Neural progenitor cell (in vitro differentiated cells): ENCODE measurements around the gene HECTD4. TPM values are rescaled to one million over a fixed set of nuclear protein-coding genes. Genes with fewer than 3 reads are reported as not detected.

Source experiments
- DNase-seq: peaks from one replicate; pipeline ENCODE4 v3.0.0-alpha.2; 2016; ENCODE audit warnings: low spot score
- H2AFZ ChIP-seq: fragments of 200-600 bp; sonication (generic); replicated peaks from 2 replicates; pipeline ENCODE4 v1.6.1; 2016; ENCODE audit warnings: antibody characterized with exemption
- H3F3A ChIP-seq: fragments of 200-600 bp; sonication (generic); 2 replicates; pipeline ENCODE4 v1.6.1; 2016; ENCODE audit warnings: antibody characterized with exemption, low read depth
- H3K27ac ChIP-seq: fragments of 200-600 bp; sonication (generic); 2 replicates; pipeline ENCODE4 v1.5.1; 2016; ENCODE audit warnings: mild to moderate bottlenecking
- H3K27me3 ChIP-seq: fragments of 200-600 bp; sonication (generic); 2 replicates; pipeline ENCODE4 v1.6.1; 2016; ENCODE audit warnings: mild to moderate bottlenecking, moderate library complexity
- H3K36me3 ChIP-seq: fragments of 200-600 bp; sonication (generic); 2 replicates; pipeline ENCODE4 v1.5.1; 2016
- H3K4me1 ChIP-seq: fragments of 200-600 bp; sonication (generic); 2 replicates; pipeline ENCODE4 v1.6.1; 2016; ENCODE audit warnings: mixed run types
- H3K4me2 ChIP-seq: fragments of 200-600 bp; sonication (generic); 2 replicates; pipeline ENCODE4 v1.6.1; 2016
- H3K4me3 ChIP-seq: fragments of 200-600 bp; sonication (generic); 2 replicates; pipeline ENCODE4 v1.5.1; 2016
- H3K79me2 ChIP-seq: fragments of 200-600 bp; sonication (generic); 2 replicates; pipeline ENCODE4 v1.6.1; 2016; ENCODE audit warnings: low read depth
- H3K9ac ChIP-seq: fragments of 200-600 bp; sonication (generic); 2 replicates; pipeline ENCODE4 v1.6.1; 2016
- H3K9me3 ChIP-seq: fragments of 200-600 bp; sonication (generic); 2 replicates; pipeline ENCODE4 v1.5.1; 2016; ENCODE audit warnings: low read depth
- H4K20me1 ChIP-seq: fragments of 200-600 bp; sonication (generic); 2 replicates; pipeline ENCODE4 v1.6.1; 2016; ENCODE audit warnings: low read depth
- H3K27ac Mint-ChIP-seq: 3 replicates; pipeline ENCODE4 v1.8.0; 2021; ENCODE audit warnings: mixed read lengths
- H3K27me3 Mint-ChIP-seq: 2 replicates; pipeline ENCODE4 v1.8.0; 2022; ENCODE audit warnings: low read depth, mild to moderate bottlenecking, inconsistent platforms, moderate library complexity, mixed read lengths; ENCODE audit not compliant: insufficient read depth
- H3K36me3 Mint-ChIP-seq: 3 replicates; pipeline ENCODE4 v1.8.0; 2021; ENCODE audit warnings: mixed read lengths
- H3K4me1 Mint-ChIP-seq: 3 replicates; pipeline ENCODE4 v1.8.0; 2021; ENCODE audit warnings: mixed read lengths
- H3K4me3 Mint-ChIP-seq: 3 replicates; pipeline ENCODE4 v1.8.0; 2021; ENCODE audit warnings: mild to moderate bottlenecking, moderate library complexity, mixed read lengths
- H3K9me3 Mint-ChIP-seq: 3 replicates; pipeline ENCODE4 v1.8.0; 2020; ENCODE audit warnings: mixed read lengths
- CTCF ChIP-seq: fragments of 200-600 bp; sonication (generic); IDR thresholded peaks from 2 replicates; pipeline ENCODE4 v1.5.1; 2017; ENCODE audit warnings: antibody characterized with exemption, mild to moderate bottlenecking
- EZH2 ChIP-seq: fragments of 200-600 bp; sonication (generic); IDR thresholded peaks from 2 replicates; pipeline ENCODE4 v1.6.1; 2017; ENCODE audit warnings: antibody characterized with exemption, mild to moderate bottlenecking, moderate library complexity
- EZH2phosphoT487 ChIP-seq: fragments of 200-600 bp; sonication (generic); IDR thresholded peaks from 2 replicates; pipeline ENCODE4 v1.6.1; 2017; ENCODE audit warnings: antibody characterized with exemption
- total RNA-seq: library from RNA; depleted of rRNA; stranded (reverse); fragments of >200 nt; gene quantifications from 2 replicates; pipeline ENCODE4 v1.2.3, GENCODE V29; 2015; ENCODE audit warnings: low replicate concordance

HECTD4 gene
- total RNA-seq, 1 donor from 2014 or later: 11.0 TPM

GRCh38 chr12:112140728-112141127, 241.5 kb downstream of the HECTD4 start:
- H3K4me1 ChIP-seq: no peaks in the 10 kb centered on the region
- no peak overlapping the region for H3K4me3 ChIP-seq
- no peaks in the 10 kb centered on the region for H4K20me1 ChIP-seq
- H3K79me2 ChIP-seq: no peaks in the 10 kb centered on the region
- Mint-ChIP-seq H3K27ac (no peak overlapping the region), H3K36me3 (peaks cover 23% of the 10 kb centered on the region), H3K27me3 (no peaks in the 10 kb centered on the region), H3K4me3 (no peak overlapping the region), H3K4me1 (no peaks in the 10 kb centered on the region), H3K9me3 (no peaks in the 10 kb centered on the region)
- no peak for TF ChIP-seq EZH2
- TF ChIP-seq EZH2phosphoT487: no peak
- TF ChIP-seq CTCF: no peak
- no peak overlapping the region for H3K9ac ChIP-seq
- DNase-seq: no peak
- no peak overlapping the region for H3K4me2 ChIP-seq
- H3K9me3 ChIP-seq: no peaks in the 10 kb centered on the region
- H2AFZ ChIP-seq: no peak overlapping the region
- H3F3A ChIP-seq: no peaks in the 10 kb centered on the region
- H3K27ac ChIP-seq: no peak overlapping the region
- no peaks in the 10 kb centered on the region for H3K27me3 ChIP-seq
- no peaks in the 10 kb centered on the region for H3K36me3 ChIP-seq

GRCh38 chr12:112134731-112135130, 247.5 kb downstream of the HECTD4 start:
- Histone ChIP-seq H3K4me2 (no peak overlapping the region), H2AFZ (no peak overlapping the region), H3K4me3 (no peak overlapping the region), H3F3A (no peaks in the 10 kb centered on the region), H3K4me1 (no peaks in the 10 kb centered on the region), H3K9me3 (no peaks in the 10 kb centered on the region), H3K79me2 (peaks cover 13% of the 10 kb centered on the region), H3K27ac (no peak overlapping the region), H4K20me1 (no peaks in the 10 kb centered on the region), H3K36me3 (no peaks in the 10 kb centered on the region), H3K27me3 (no peaks in the 10 kb centered on the region), H3K9ac (no peak overlapping the region)
- Mint-ChIP-seq H3K9me3 (no peaks in the 10 kb centered on the region), H3K27me3 (no peaks in the 10 kb centered on the region), H3K27ac (no peak overlapping the region), H3K36me3 (peaks cover 2% of the 10 kb centered on the region), H3K4me1 (no peaks in the 10 kb centered on the region), H3K4me3 (no peak overlapping the region)
- TF ChIP-seq EZH2 (no peak), CTCF (no peak), EZH2phosphoT487 (no peak)
- DNase-seq: no peak

- Histone ChIP-seq H3K79me2 (peaks cover 16% of the 10 kb centered on the region), H3K4me2 (no peak overlapping the region), H3K9me3 (no peaks in the 10 kb centered on the region), H2AFZ (no peak overlapping the region), H3K27ac (no peak overlapping the region), H3K9ac (no peak overlapping the region), H3K4me1 (no peaks in the 10 kb centered on the region), H4K20me1 (no peaks in the 10 kb centered on the region), H3K36me3 (no peaks in the 10 kb centered on the region), H3F3A (no peaks in the 10 kb centered on the region), H3K4me3 (no peak overlapping the region), H3K27me3 (no peaks in the 10 kb centered on the region)
- H3K4me3 Mint-ChIP-seq: no peak overlapping the region
- peaks cover 2% of the 10 kb centered on the region for H3K27me3 Mint-ChIP-seq
- peaks cover 2% of the 10 kb centered on the region for H3K36me3 Mint-ChIP-seq
- no peak for DNase-seq
- no peak overlapping the region for H3K27ac Mint-ChIP-seq
- peaks cover 2% of the 10 kb centered on the region for H3K4me1 Mint-ChIP-seq
- no peaks in the 10 kb centered on the region for H3K9me3 Mint-ChIP-seq
- TF ChIP-seq EZH2 (no peak), EZH2phosphoT487 (no peak), CTCF (no peak)
These were observed 248.8 kb downstream of the HECTD4 start for GRCh38 chr12:112133418-112133817.
